Measurements from ENCODE around the gene JAG2. TPM values are rescaled to one million over a fixed set of nuclear protein-coding genes. Genes with fewer than 3 reads are reported as not detected.

The JAG2 gene
- total RNA-seq, 1 experiment from 2014 or later: 12.2 TPM

DNA sequence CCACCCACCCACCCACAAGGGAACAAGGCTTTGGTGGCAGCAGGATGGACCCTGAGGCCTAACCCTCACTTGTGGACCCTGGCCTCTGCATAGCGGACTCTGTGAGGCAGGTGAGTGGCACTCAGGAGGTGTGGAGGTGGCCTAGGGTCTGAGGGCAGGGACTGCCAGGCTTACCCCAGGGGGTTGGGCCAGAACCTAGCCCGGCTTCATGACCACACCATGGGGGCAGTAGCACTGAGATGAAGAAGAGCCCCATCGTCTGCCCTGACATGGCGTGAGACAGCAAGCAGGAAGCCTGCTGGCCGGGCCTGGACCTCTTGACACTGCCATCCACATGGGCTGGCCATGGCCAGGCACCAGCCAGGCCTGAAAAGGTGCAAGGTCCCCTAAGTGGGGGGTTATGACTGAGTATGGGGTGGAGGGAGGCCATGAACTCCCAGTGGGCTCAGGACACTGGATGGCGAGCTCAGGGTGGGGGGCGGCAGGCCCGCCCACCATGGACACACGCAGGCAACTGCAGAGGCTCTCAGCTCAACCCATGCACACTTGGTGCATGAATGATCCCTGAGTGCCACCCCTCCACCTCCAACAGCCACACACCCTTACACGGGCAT lies 29.3 kb downstream of the JAG2 start (continued):
- TF ChIP-seq, protein P1, sequence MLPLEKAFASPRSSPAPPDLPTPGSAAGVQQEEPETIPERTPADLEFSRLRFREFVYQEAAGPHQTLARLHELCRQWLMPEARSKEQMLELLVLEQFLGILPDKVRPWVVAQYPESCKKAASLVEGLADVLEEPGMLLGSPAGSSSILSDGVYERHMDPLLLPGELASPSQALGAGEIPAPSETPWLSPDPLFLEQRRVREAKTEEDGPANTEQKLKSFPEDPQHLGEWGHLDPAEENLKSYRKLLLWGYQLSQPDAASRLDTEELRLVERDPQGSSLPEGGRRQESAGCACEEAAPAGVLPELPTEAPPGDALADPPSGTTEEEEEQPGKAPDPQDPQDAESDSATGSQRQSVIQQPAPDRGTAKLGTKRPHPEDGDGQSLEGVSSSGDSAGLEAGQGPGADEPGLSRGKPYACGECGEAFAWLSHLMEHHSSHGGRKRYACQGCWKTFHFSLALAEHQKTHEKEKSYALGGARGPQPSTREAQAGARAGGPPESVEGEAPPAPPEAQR (CRISPR knock-in tag; IDR thresholded peaks at IDR 0.05): no peak
- no peak for TF ChIP-seq FOXP1 (CRISPR knock-in tag; IDR thresholded peaks at IDR 0.05; ENCODE audit: borderline replicate concordance)
- TF ChIP-seq TEAD4 (CRISPR knock-in tag; IDR thresholded peaks at IDR 0.05): no peak

DNA sequence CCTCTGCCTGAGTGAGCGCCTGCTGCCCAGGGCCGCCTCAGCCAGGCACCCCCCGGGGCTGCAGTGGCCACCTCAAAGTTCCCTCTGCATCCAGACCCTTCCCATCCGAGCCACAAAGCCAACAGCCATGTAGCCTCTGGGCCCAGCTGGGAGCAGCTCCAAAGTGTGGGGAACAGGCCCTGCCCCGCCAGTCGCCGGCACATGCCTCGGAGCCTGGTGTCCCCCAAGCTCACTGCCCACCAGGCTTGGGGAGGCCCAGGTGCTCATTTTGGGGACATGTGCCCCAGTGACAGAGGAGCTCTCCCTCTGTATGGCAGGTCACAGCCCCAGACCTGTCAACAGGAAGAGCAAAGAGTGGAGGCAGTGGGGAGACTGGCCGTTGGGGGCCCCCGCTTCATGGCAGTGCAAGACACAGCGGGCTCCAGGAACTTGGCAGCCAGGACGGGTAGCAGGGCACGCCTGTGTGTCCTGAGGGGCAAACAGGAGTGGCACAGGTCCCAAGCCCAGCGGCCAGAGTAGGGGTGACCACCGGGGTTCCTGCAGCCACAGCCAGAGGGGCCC lies 29.9 kb downstream of the JAG2 start:
- Mint-ChIP-seq H3K36me3 (peaks cover 21% of the 10 kb centered on the region), H3K4me3 (no peak overlapping the region), H3K27ac (no peak overlapping the region), H3K4me1 (no peaks in the 10 kb centered on the region), H3K9me3 (peaks cover 11% of the 10 kb centered on the region), H3K27me3 (ENCODE audit: low read depth) (no peaks in the 10 kb centered on the region)
- ATAC-seq: no peak
- CTCF ChIA-PET: no interaction called here
- POLR2A ChIA-PET: no interaction called here
- TF ChIP-seq, protein P2, sequence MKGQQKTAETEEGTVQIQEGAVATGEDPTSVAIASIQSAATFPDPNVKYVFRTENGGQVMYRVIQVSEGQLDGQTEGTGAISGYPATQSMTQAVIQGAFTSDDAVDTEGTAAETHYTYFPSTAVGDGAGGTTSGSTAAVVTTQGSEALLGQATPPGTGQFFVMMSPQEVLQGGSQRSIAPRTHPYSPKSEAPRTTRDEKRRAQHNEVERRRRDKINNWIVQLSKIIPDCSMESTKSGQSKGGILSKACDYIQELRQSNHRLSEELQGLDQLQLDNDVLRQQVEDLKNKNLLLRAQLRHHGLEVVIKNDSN (CRISPR knock-in tag; IDR thresholded peaks at IDR 0.05): no peak
- TF ChIP-seq FOXP1 (CRISPR knock-in tag; IDR thresholded peaks at IDR 0.05; ENCODE audit: borderline replicate concordance) (no peak), EMX1 (CRISPR knock-in tag; IDR thresholded peaks at IDR 0.05) (no peak), ZNF396 (CRISPR knock-in tag; IDR thresholded peaks at IDR 0.05; ENCODE audit: borderline replicate concordance) (no peak)
- TF ChIP-seq, protein P3, sequence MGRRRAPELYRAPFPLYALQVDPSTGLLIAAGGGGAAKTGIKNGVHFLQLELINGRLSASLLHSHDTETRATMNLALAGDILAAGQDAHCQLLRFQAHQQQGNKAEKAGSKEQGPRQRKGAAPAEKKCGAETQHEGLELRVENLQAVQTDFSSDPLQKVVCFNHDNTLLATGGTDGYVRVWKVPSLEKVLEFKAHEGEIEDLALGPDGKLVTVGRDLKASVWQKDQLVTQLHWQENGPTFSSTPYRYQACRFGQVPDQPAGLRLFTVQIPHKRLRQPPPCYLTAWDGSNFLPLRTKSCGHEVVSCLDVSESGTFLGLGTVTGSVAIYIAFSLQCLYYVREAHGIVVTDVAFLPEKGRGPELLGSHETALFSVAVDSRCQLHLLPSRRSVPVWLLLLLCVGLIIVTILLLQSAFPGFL (CRISPR knock-in tag; IDR thresholded peaks at IDR 0.05; ENCODE audit: borderline replicate concordance): no peak
- TF ChIP-seq, protein P1 (CRISPR knock-in tag; IDR thresholded peaks at IDR 0.05): no peak
- no peak for DNase-seq (ENCODE audit: low spot score)

DNA sequence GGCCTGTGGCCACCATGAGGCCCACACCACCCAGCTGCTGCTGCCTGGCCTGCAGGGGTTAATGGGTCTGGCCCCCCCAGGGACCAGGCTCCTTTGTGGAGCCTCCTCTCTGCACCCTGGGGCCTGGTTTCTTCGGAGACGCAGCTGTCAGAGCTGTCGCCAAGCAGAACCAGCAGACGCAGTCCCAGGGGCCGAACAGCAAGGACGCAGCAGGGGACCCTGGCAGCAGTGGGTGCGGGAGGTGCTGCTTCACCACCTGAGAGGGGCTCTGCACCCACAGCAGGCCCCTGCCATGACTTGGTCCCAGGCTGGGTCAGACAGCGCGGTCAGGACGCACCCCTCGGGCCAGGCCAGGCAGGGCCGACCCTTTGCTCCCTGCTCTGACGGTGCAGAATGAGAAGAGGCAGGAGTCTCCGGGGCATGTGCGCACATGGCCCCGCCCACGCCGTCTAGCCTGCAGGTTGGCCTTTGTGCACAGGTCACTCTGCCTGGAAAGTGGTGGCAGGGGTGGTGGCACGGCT lies 30.5 kb downstream of the JAG2 start:
- no peak overlapping the region for H3K4me3 Mint-ChIP-seq
- DNase-seq (ENCODE audit: low spot score) (no peak), ATAC-seq (no peak; the same call in 1 of the 2 replicates)
- peaks cover 21% of the 10 kb centered on the region for H3K36me3 Mint-ChIP-seq
- no peaks in the 10 kb centered on the region for H3K27me3 Mint-ChIP-seq (ENCODE audit: low read depth)
- no peak overlapping the region for H3K27ac Mint-ChIP-seq
- no peaks in the 10 kb centered on the region for H3K4me1 Mint-ChIP-seq
- POLR2A ChIA-PET: no interaction called here
- H3K9me3 Mint-ChIP-seq: peaks cover 15% of the 10 kb centered on the region
- CTCF ChIA-PET: interaction anchor here (0.6 to 2.1 kb wide), 4 partner anchors 44 to 153 kb away, joined by 3 to 14 read pairs (median 4); no protein-coding TSS in a partner anchor
- TF ChIP-seq, protein P4, sequence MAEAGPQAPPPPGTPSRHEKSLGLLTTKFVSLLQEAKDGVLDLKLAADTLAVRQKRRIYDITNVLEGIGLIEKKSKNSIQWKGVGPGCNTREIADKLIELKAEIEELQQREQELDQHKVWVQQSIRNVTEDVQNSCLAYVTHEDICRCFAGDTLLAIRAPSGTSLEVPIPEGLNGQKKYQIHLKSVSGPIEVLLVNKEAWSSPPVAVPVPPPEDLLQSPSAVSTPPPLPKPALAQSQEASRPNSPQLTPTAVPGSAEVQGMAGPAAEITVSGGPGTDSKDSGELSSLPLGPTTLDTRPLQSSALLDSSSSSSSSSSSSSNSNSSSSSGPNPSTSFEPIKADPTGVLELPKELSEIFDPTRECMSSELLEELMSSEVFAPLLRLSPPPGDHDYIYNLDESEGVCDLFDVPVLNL (CRISPR knock-in tag; IDR thresholded peaks at IDR 0.05; ENCODE audit: borderline replicate concordance, low read depth): no peak
- TF ChIP-seq CREB1 (CRISPR knock-in tag; IDR thresholded peaks at IDR 0.05) (no peak), TP53 (CRISPR knock-in tag; IDR thresholded peaks at IDR 0.05) (no peak)
- TF ChIP-seq, protein P5, sequence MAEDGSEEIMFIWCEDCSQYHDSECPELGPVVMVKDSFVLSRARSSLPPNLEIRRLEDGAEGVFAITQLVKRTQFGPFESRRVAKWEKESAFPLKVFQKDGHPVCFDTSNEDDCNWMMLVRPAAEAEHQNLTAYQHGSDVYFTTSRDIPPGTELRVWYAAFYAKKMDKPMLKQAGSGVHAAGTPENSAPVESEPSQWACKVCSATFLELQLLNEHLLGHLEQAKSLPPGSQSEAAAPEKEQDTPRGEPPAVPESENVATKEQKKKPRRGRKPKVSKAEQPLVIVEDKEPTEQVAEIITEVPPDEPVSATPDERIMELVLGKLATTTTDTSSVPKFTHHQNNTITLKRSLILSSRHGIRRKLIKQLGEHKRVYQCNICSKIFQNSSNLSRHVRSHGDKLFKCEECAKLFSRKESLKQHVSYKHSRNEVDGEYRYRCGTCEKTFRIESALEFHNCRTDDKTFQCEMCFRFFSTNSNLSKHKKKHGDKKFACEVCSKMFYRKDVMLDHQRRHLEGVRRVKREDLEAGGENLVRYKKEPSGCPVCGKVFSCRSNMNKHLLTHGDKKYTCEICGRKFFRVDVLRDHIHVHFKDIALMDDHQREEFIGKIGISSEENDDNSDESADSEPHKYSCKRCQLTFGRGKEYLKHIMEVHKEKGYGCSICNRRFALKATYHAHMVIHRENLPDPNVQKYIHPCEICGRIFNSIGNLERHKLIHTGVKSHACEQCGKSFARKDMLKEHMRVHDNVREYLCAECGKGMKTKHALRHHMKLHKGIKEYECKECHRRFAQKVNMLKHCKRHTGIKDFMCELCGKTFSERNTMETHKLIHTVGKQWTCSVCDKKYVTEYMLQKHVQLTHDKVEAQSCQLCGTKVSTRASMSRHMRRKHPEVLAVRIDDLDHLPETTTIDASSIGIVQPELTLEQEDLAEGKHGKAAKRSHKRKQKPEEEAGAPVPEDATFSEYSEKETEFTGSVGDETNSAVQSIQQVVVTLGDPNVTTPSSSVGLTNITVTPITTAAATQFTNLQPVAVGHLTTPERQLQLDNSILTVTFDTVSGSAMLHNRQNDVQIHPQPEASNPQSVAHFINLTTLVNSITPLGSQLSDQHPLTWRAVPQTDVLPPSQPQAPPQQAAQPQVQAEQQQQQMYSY (CRISPR knock-in tag; IDR thresholded peaks at IDR 0.05): no peak
- TF ChIP-seq, protein P6, sequence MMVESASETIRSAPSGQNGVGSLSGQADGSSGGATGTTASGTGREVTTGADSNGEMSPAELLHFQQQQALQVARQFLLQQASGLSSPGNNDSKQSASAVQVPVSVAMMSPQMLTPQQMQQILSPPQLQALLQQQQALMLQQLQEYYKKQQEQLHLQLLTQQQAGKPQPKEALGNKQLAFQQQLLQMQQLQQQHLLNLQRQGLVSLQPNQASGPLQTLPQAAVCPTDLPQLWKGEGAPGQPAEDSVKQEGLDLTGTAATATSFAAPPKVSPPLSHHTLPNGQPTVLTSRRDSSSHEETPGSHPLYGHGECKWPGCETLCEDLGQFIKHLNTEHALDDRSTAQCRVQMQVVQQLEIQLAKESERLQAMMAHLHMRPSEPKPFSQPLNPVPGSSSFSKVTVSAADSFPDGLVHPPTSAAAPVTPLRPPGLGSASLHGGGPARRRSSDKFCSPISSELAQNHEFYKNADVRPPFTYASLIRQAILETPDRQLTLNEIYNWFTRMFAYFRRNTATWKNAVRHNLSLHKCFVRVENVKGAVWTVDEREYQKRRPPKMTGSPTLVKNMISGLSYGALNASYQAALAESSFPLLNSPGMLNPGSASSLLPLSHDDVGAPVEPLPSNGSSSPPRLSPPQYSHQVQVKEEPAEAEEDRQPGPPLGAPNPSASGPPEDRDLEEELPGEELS (CRISPR knock-in tag; IDR thresholded peaks at IDR 0.05): no peak
- TF ChIP-seq, protein P7, sequence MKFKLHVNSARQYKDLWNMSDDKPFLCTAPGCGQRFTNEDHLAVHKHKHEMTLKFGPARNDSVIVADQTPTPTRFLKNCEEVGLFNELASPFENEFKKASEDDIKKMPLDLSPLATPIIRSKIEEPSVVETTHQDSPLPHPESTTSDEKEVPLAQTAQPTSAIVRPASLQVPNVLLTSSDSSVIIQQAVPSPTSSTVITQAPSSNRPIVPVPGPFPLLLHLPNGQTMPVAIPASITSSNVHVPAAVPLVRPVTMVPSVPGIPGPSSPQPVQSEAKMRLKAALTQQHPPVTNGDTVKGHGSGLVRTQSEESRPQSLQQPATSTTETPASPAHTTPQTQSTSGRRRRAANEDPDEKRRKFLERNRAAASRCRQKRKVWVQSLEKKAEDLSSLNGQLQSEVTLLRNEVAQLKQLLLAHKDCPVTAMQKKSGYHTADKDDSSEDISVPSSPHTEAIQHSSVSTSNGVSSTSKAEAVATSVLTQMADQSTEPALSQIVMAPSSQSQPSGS (CRISPR knock-in tag; IDR thresholded peaks at IDR 0.05; ENCODE audit: borderline replicate concordance, low read depth): no peak
- TF ChIP-seq, protein P8, sequence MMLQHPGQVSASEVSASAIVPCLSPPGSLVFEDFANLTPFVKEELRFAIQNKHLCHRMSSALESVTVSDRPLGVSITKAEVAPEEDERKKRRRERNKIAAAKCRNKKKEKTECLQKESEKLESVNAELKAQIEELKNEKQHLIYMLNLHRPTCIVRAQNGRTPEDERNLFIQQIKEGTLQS (CRISPR knock-in tag; conservative IDR thresholded peaks at IDR 0.05): no peak
- TF ChIP-seq, protein P2 (CRISPR knock-in tag; IDR thresholded peaks at IDR 0.05): no peak

Measured in WTC11 (cell line).